Activated T-helper 17 cell treated with anti-CD3 and anti-CD28 coated beads, Interleukin-2, amount 50 U/mL, for 72 hours (primary cell): ENCODE results near the gene SLC5A11. TPM values are rescaled to one million over a fixed set of nuclear protein-coding genes. Genes with fewer than 3 reads are reported as not detected.
A peak's percentile ranks its signal among the peaks of the same experiment; 100 is the strongest.
"Not testable (repeated sequence)": the region's sequence is repeated elsewhere in the genome, so short reads cannot be mapped to it uniquely, and the experiment has no call there.

Experiments used
- ATAC-seq: fragments of 150-1000 bp; cut with Tn5 transposase; replicated peaks from 2 replicates; pipeline ENCODE4 v1.10.0; 2021; ENCODE audit warnings: mild to moderate bottlenecking, moderate library complexity
- H3K27ac Mint-ChIP-seq: one replicate; pipeline ENCODE4 v1.8.0; 2022; ENCODE audit warnings: mixed read lengths
- H3K27me3 Mint-ChIP-seq: one replicate; pipeline ENCODE4 v1.8.0; 2022; ENCODE audit warnings: mixed read lengths
- H3K36me3 Mint-ChIP-seq: one replicate; pipeline ENCODE4 v1.8.0; 2022; ENCODE audit warnings: low read depth, mild to moderate bottlenecking, mixed read lengths
- H3K4me1 Mint-ChIP-seq: one replicate; pipeline ENCODE4 v1.8.0; 2022; ENCODE audit warnings: mixed read lengths
- H3K4me3 Mint-ChIP-seq: one replicate; pipeline ENCODE4 v1.8.0; 2022; ENCODE audit warnings: mild to moderate bottlenecking, mixed read lengths
- H3K9me3 Mint-ChIP-seq: one replicate; pipeline ENCODE4 v1.8.0; 2022; ENCODE audit warnings: mixed read lengths
- total RNA-seq, 2 donors: library from RNA; stranded (reverse); gene quantifications; one replicate each; pipeline ENCODE4 v1.2.3, GENCODE V29; 2022

SLC5A11 gene
- total RNA-seq = not detected

- Mint-ChIP-seq H3K27me3 (peaks cover 3% of the 10 kb centered on the region), H3K27ac (no peak within 1 kb of the TSS), H3K36me3 (no peaks in the 10 kb centered on the region), H3K9me3 (no peaks in the 10 kb centered on the region), H3K4me3 (no peak within 1 kb of the TSS), H3K4me1 (peaks cover 8% of the 10 kb centered on the region)
- no peak for ATAC-seq
Observed at GRCh38 chr16:24845726-24846547, at the start of gene SLC5A11. Gene SLC5A11, plus strand, starts transcription at chr16:24845963. Its CDS starts 12,681 bp downstream, at chr16:24858644.

GRCh38 chr16:24800586-24800985 lies 45.2 kb upstream of the SLC5A11 start:
- no peak for ATAC-seq
- Mint-ChIP-seq H3K9me3 (no peaks in the 10 kb centered on the region), H3K27ac (no peak overlapping the region), H3K4me3 (no peak overlapping the region), H3K36me3 (peaks cover 100% of the 10 kb centered on the region), H3K4me1 (no peaks in the 10 kb centered on the region), H3K27me3 (no peaks in the 10 kb centered on the region)

GRCh38 chr16:24801761-24802302 lies 43.9 kb upstream of the SLC5A11 start:
- H3K4me1 Mint-ChIP-seq = no peaks in the 10 kb centered on the region
- ATAC-seq = no peak

GRCh38 chr16:24805484-24805883 lies 40.3 kb upstream of the SLC5A11 start:
- Mint-ChIP-seq H3K27me3 (no peaks in the 10 kb centered on the region), H3K27ac (no peak overlapping the region), H3K4me1 (no peaks in the 10 kb centered on the region), H3K4me3 (no peak overlapping the region), H3K36me3 (peaks cover 100% of the 10 kb centered on the region), H3K9me3 (no peaks in the 10 kb centered on the region)
- ATAC-seq = no peak

More at GRCh38 chr16:24801761-24802302, 43.9 kb upstream of the SLC5A11 start:
- no peak overlapping the region for H3K4me3 Mint-ChIP-seq
- no peaks in the 10 kb centered on the region for H3K27me3 Mint-ChIP-seq
- no peaks in the 10 kb centered on the region for H3K9me3 Mint-ChIP-seq
- peak overlapping the region; percentile 89 for H3K27ac Mint-ChIP-seq
- H3K36me3 Mint-ChIP-seq = peaks cover 100% of the 10 kb centered on the region

- H3K27ac Mint-ChIP-seq = no peak overlapping the region
- H3K36me3 Mint-ChIP-seq = peaks cover 100% of the 10 kb centered on the region
- H3K9me3 Mint-ChIP-seq = no peaks in the 10 kb centered on the region
- ATAC-seq = no peak
- H3K4me3 Mint-ChIP-seq = no peak overlapping the region
- no peaks in the 10 kb centered on the region for H3K4me1 Mint-ChIP-seq
- no peaks in the 10 kb centered on the region for H3K27me3 Mint-ChIP-seq
Observed at GRCh38 chr16:24807301-24807700, 38.5 kb upstream of the SLC5A11 start.

GRCh38 chr16:24810951-24811843 lies 34.6 kb upstream of the SLC5A11 start:
- Mint-ChIP-seq H3K36me3 (peaks cover 100% of the 10 kb centered on the region), H3K4me3 (no peak overlapping the region), H3K4me1 (no peaks in the 10 kb centered on the region), H3K27ac (peak overlapping the region; percentile 9), H3K27me3 (no peaks in the 10 kb centered on the region), H3K9me3 (no peaks in the 10 kb centered on the region)
- no peak for ATAC-seq

- H3K27me3 Mint-ChIP-seq = not testable (repeated sequence)
Observed at GRCh38 chr16:24812813-24813212, 33.0 kb upstream of the SLC5A11 start.

GRCh38 chr16:24815021-24815420 lies 30.7 kb upstream of the SLC5A11 start:
- Mint-ChIP-seq H3K36me3 (peaks cover 100% of the 10 kb centered on the region), H3K27ac (peak overlapping the region; percentile 33)
- ATAC-seq = no peak

More at GRCh38 chr16:24812813-24813212, 33.0 kb upstream of the SLC5A11 start:
- H3K4me1 Mint-ChIP-seq, ATAC-seq, H3K9me3 Mint-ChIP-seq, H3K4me3 Mint-ChIP-seq, H3K27ac Mint-ChIP-seq: not testable (repeated sequence)
- peaks cover 100% of the 10 kb centered on the region for H3K36me3 Mint-ChIP-seq

GRCh38 chr16:24816688-24817087 lies 29.1 kb upstream of the SLC5A11 start:
- H3K27me3 Mint-ChIP-seq = no peaks in the 10 kb centered on the region
- peaks cover 100% of the 10 kb centered on the region for H3K36me3 Mint-ChIP-seq
- ATAC-seq = no peak
- H3K27ac Mint-ChIP-seq = no peak overlapping the region
- H3K4me1 Mint-ChIP-seq = no peaks in the 10 kb centered on the region
- no peak overlapping the region for H3K4me3 Mint-ChIP-seq
- H3K9me3 Mint-ChIP-seq = no peaks in the 10 kb centered on the region

More at GRCh38 chr16:24815021-24815420, 30.7 kb upstream of the SLC5A11 start:
- no peaks in the 10 kb centered on the region for H3K27me3 Mint-ChIP-seq
- no peaks in the 10 kb centered on the region for H3K9me3 Mint-ChIP-seq
- H3K4me1 Mint-ChIP-seq = no peaks in the 10 kb centered on the region
- no peak overlapping the region for H3K4me3 Mint-ChIP-seq

- Mint-ChIP-seq H3K4me1 (no peaks in the 10 kb centered on the region), H3K4me3 (no peak overlapping the region), H3K36me3 (peaks cover 100% of the 10 kb centered on the region), H3K9me3 (no peaks in the 10 kb centered on the region), H3K27me3 (no peaks in the 10 kb centered on the region), H3K27ac (peak overlapping the region; percentile 47)
- ATAC-seq = no peak
Observed at GRCh38 chr16:24819462-24820040, 26.2 kb upstream of the SLC5A11 start.

GRCh38 chr16:24820522-24820921 lies 25.2 kb upstream of the SLC5A11 start:
- ATAC-seq = no peak
- Mint-ChIP-seq H3K9me3 (no peaks in the 10 kb centered on the region), H3K4me3 (no peak overlapping the region), H3K27me3 (no peaks in the 10 kb centered on the region), H3K4me1 (no peaks in the 10 kb centered on the region), H3K27ac (no peak overlapping the region), H3K36me3 (peaks cover 100% of the 10 kb centered on the region)

- Mint-ChIP-seq H3K36me3 (peaks cover 100% of the 10 kb centered on the region), H3K4me3 (no peak overlapping the region)
- ATAC-seq = no peak
Observed at GRCh38 chr16:24821129-24821528, 24.6 kb upstream of the SLC5A11 start.

GRCh38 chr16:24822542-24822941 lies 23.2 kb upstream of the SLC5A11 start:
- H3K27me3 Mint-ChIP-seq = no peaks in the 10 kb centered on the region
- ATAC-seq = no peak

More at GRCh38 chr16:24821129-24821528, 24.6 kb upstream of the SLC5A11 start:
- no peaks in the 10 kb centered on the region for H3K4me1 Mint-ChIP-seq
- H3K9me3 Mint-ChIP-seq = no peaks in the 10 kb centered on the region
- no peak overlapping the region for H3K27ac Mint-ChIP-seq
- no peaks in the 10 kb centered on the region for H3K27me3 Mint-ChIP-seq

GRCh38 chr16:24822974-24823373 lies 22.8 kb upstream of the SLC5A11 start:
- no peaks in the 10 kb centered on the region for H3K9me3 Mint-ChIP-seq
- no peak for ATAC-seq
- H3K27me3 Mint-ChIP-seq = no peaks in the 10 kb centered on the region
- no peak overlapping the region for H3K27ac Mint-ChIP-seq
- H3K4me1 Mint-ChIP-seq = peaks cover 4% of the 10 kb centered on the region
- H3K4me3 Mint-ChIP-seq = no peak overlapping the region
- peaks cover 98% of the 10 kb centered on the region for H3K36me3 Mint-ChIP-seq

More at GRCh38 chr16:24822542-24822941, 23.2 kb upstream of the SLC5A11 start:
- no peaks in the 10 kb centered on the region for H3K9me3 Mint-ChIP-seq
- H3K27ac Mint-ChIP-seq = peak overlapping the region; percentile 66
- peaks cover 4% of the 10 kb centered on the region for H3K4me1 Mint-ChIP-seq
- no peak overlapping the region for H3K4me3 Mint-ChIP-seq
- peaks cover 100% of the 10 kb centered on the region for H3K36me3 Mint-ChIP-seq
